IMR-90 (cell line): ENCODE data around the gene SLC30A7. TPM values are rescaled to one million over a fixed set of nuclear protein-coding genes. Genes with fewer than 3 reads are reported as not detected.

ENCODE experiments used
- ATAC-seq: fragments of 200-7000 bp; cut with Tn5 transposase; 2 replicates; pipeline ENCODE4 v1.9.1; 2020; ENCODE audit warnings: low read depth, mild to moderate bottlenecking, moderate library complexity
- BruUV-seq: library from RNA; stranded (reverse); fragments of 400-500 nt; replicated peaks from 2 replicates; lab custom pipeline; 2021; lab: Mats Ljungman, UMichigan
- CTCF ChIA-PET: fragments of 300-600 bp; formaldehyde crosslinking; extraction: SDS; loops from one replicate; lab custom pipeline; 2021; ENCODE audit warnings: antibody characterized with exemption; lab: Yijun Ruan, JAX
- POLR2A ChIA-PET: fragments of 300-600 bp; sonication (Branson Sonifier 250); formaldehyde crosslinking; loops from one replicate; lab custom pipeline; 2022; ENCODE audit warnings: antibody characterized with exemption; ENCODE audit not compliant: unreplicated experiment; lab: Charles Lee
- DNase-seq: peaks from one replicate; pipeline ENCODE4 v3.0.0; 2013
- H2AFZ ChIP-seq: replicated peaks from 2 replicates; pipeline ENCODE3; 2013; ENCODE audit warnings: low read length, mild to moderate bottlenecking; ENCODE audit not compliant: poor library complexity
- H2AK5ac ChIP-seq: 2 replicates; pipeline ENCODE4 v1.6.1; 2013; ENCODE audit warnings: low read depth, low read length, inconsistent platforms
- H2AK9ac ChIP-seq: replicated peaks from 2 replicates; pipeline ENCODE3; 2013; ENCODE audit warnings: mild to moderate bottlenecking, low read depth, low read length, moderate library complexity; ENCODE audit not compliant: poor library complexity
- H2BK120ac ChIP-seq: 2 replicates; pipeline ENCODE4 v1.6.1; 2013; ENCODE audit warnings: low read depth, low read length, inconsistent platforms
- H2BK15ac ChIP-seq: 3 replicates; pipeline ENCODE4 v1.6.1; 2013; ENCODE audit warnings: low read depth, low read length, inconsistent platforms
- H2BK20ac ChIP-seq: 2 replicates; pipeline ENCODE4 v1.6.1; 2013; ENCODE audit warnings: low read depth, mild to moderate bottlenecking, inconsistent platforms, low read length, moderate library complexity
- H2BK5ac ChIP-seq: 2 replicates; pipeline ENCODE4 v1.6.1; 2013; ENCODE audit warnings: mild to moderate bottlenecking, low read depth, low read length, inconsistent platforms; ENCODE audit not compliant: poor library complexity, severe bottlenecking
- H3K14ac ChIP-seq: replicated peaks from 2 replicates; pipeline ENCODE4 v1.6.1; 2013; ENCODE audit warnings: low read depth, low read length, inconsistent platforms
- H3K18ac ChIP-seq: 2 replicates; pipeline ENCODE4 v1.6.1; 2013; ENCODE audit warnings: low read depth, low read length, control low read depth
- H3K23ac ChIP-seq: 2 replicates; pipeline ENCODE4 v1.6.1; 2013; ENCODE audit warnings: low read depth, low read length, inconsistent platforms
- H3K27ac ChIP-seq: 2 replicates; pipeline ENCODE4 v1.5.1; 2013; ENCODE audit warnings: mild to moderate bottlenecking, control low read depth, low read length; ENCODE audit not compliant: insufficient read depth
- H3K27me3 ChIP-seq: 2 replicates; pipeline ENCODE4 v1.6.1; 2013; ENCODE audit warnings: low read length; ENCODE audit not compliant: control insufficient read depth, insufficient read depth
- H3K36me3 ChIP-seq: 2 replicates; pipeline ENCODE4 v1.6.1; 2013; ENCODE audit warnings: low read length, mixed read lengths; ENCODE audit not compliant: control insufficient read depth, insufficient read depth
- H3K4ac ChIP-seq: 2 replicates; pipeline ENCODE4 v1.6.1; 2013; ENCODE audit warnings: low read depth, low read length, inconsistent platforms
- H3K4me1 ChIP-seq: 2 replicates; pipeline ENCODE4 v1.6.1; 2013; ENCODE audit warnings: low read length, mixed read lengths; ENCODE audit not compliant: control insufficient read depth, insufficient read depth
- H3K4me2 ChIP-seq: 2 replicates; pipeline ENCODE4 v1.6.1; 2013; ENCODE audit warnings: low read depth, mild to moderate bottlenecking, control low read depth, low read length, moderate library complexity
- H3K4me3 ChIP-seq: 2 replicates; pipeline ENCODE4 v1.5.1; 2013; ENCODE audit warnings: low read depth, mild to moderate bottlenecking, control low read depth, low read length, moderate library complexity; ENCODE audit not compliant: insufficient read depth
- H3K56ac ChIP-seq: 2 replicates; pipeline ENCODE4 v1.6.1; 2013; ENCODE audit warnings: low read length, inconsistent platforms; ENCODE audit not compliant: insufficient read depth; ENCODE audit errors: extremely low read depth
- H3K79me1 ChIP-seq, 2 experiments: 2 replicates each; pipeline ENCODE4 v1.6.1; 2013; ENCODE audit warnings: low read length in 2 of 2, inconsistent platforms in 1 of 2, low read depth in 1 of 2
- H3K9ac ChIP-seq: 2 replicates; pipeline ENCODE4 v1.6.1; 2013; ENCODE audit warnings: low read depth, low read length, control low read depth
- H3K9me1 ChIP-seq: 2 replicates; pipeline ENCODE4 v1.6.1; 2013; ENCODE audit warnings: low read length, inconsistent platforms; ENCODE audit not compliant: insufficient read depth
- H3K9me3 ChIP-seq: 2 replicates; pipeline ENCODE4 v1.6.1; 2013; ENCODE audit warnings: low read length; ENCODE audit not compliant: control insufficient read depth, insufficient read depth
- H4K20me1 ChIP-seq: 2 replicates; pipeline ENCODE4 v1.6.1; 2013; ENCODE audit warnings: low read length, inconsistent platforms; ENCODE audit not compliant: insufficient read depth
- H4K5ac ChIP-seq: 2 replicates; pipeline ENCODE4 v1.6.1; 2013; ENCODE audit warnings: mild to moderate bottlenecking, low read depth, low read length, control low read depth
- H4K8ac ChIP-seq, 2 experiments: 2 replicates each; pipeline ENCODE4 v1.6.1; 2013; ENCODE audit warnings: low read depth in 2 of 2, low read length in 2 of 2, control low read depth in 1 of 2, inconsistent platforms in 1 of 2
- H4K91ac ChIP-seq: 2 replicates; pipeline ENCODE4 v1.6.1; 2013; ENCODE audit warnings: low read depth, low read length, inconsistent platforms; ENCODE audit not compliant: insufficient read depth
- ELK1 ChIP-seq: fragments of 150-350 bp; IDR thresholded peaks from 2 replicates; pipeline ENCODE4 v1.6.1; 2016; ENCODE audit warnings: low read depth, mild to moderate bottlenecking, low read length, moderate library complexity, borderline replicate concordance
- FOS ChIP-seq: fragments of 150-350 bp; IDR thresholded peaks from 2 replicates; pipeline ENCODE4 v1.6.1; 2016; ENCODE audit warnings: low read depth, low read length
- MAZ ChIP-seq: IDR thresholded peaks from 2 replicates; pipeline ENCODE4 v1.6.1; 2012; ENCODE audit warnings: low read depth, mild to moderate bottlenecking, low read length, improper control_type of control experiment, moderate library complexity, borderline replicate concordance
- WGBS, 2 experiments: methylation state at CpG; one replicate each; pipeline versions ENCODE4 v1.1.5 to v1.1.7; 2013; ENCODE audit warnings: missing lambda C conversion rate in 2 of 2; ENCODE audit not compliant: insufficient read length in 1 of 2; ENCODE audit errors: extremely low coverage in 2 of 2; 5-methylcytosine and 5-hydroxymethylcytosine counted together
- dilution Hi-C: fragments of 300-500 bp; cut with HindIII; formaldehyde crosslinking; loops from one replicate; pipeline ENCODE4 v1.14.3; 2018; ENCODE audit warnings: low sequenced_read_pairs; ENCODE audit not compliant: unreplicated experiment
- in situ Hi-C: fragments of 300-500 bp; cut with MboI; formaldehyde crosslinking; loops from 3 replicates; pipeline ENCODE4 v1.14.3; 2019; ENCODE audit warnings: low sequenced_read_pairs, inconsistent platforms, mixed read lengths
- intact Hi-C: fragments of 100-400 bp; cut with micrococcal nuclease; formaldehyde crosslinking; loops from 2 replicates; pipeline ENCODE4 v1.10.0; 2022
- polyA plus RNA-seq, 3 experiments: library from polyadenylated mRNA; depleted of rRNA; stranded (reverse); fragments of >200 nt; gene quantifications; 2 replicates each; pipeline ENCODE4 v1.2.3, GENCODE V29; 2012; ENCODE audit warnings: low replicate concordance in 1 of 3
- total RNA-seq: library from RNA; depleted of rRNA; stranded (reverse); fragments of >200 nt; gene quantifications from 2 replicates; pipeline ENCODE4 v1.2.3, GENCODE V29; 2012; rRNA removed

The SLC30A7 gene
- total and polyA plus RNA-seq, 2 of the 4 experiments (the other 2 are of a cell fraction) = 8.4 to 60.2 TPM

GRCh38 chr1:101030881-101031280 lies 135.0 kb downstream of the SLC30A7 start:
- Histone ChIP-seq H3K56ac (no peak overlapping the region), H4K91ac (no peak overlapping the region), H2BK120ac (no peak overlapping the region), H4K5ac (no peak overlapping the region), H3K4me1 (0 out of 2 replicates have a peak, but pooled peaks cover 2% of the 10 kb centered on the region), H3K9ac (no peak overlapping the region), H3K4ac (no peak overlapping the region), H3K18ac (no peak overlapping the region), H2AFZ (no peak overlapping the region), H2BK5ac (no peak overlapping the region), H3K4me3 (no peak overlapping the region), H3K36me3 (no peaks in the 10 kb centered on the region), H3K9me3 (no peaks in the 10 kb centered on the region), H3K27ac (no peak overlapping the region), H2BK15ac (no peak overlapping the region), H3K14ac (no peak overlapping the region), H4K8ac (no peak overlapping the region), H3K9me1 (0 out of 2 replicates have a peak, but pooled peaks cover 3% of the 10 kb centered on the region), H4K20me1 (no peaks in the 10 kb centered on the region), H3K4me2 (no peak overlapping the region), H2AK5ac (no peak overlapping the region), H3K23ac (no peak overlapping the region), H2BK20ac (no peak overlapping the region), H3K27me3 (no peaks in the 10 kb centered on the region), H2AK9ac (no peak overlapping the region), H3K79me1 (peaks cover 13 to 38% of the 10 kb centered on the region in 2 experiments)
- TF ChIP-seq MAZ (no peak), ELK1 (no peak), FOS (no peak)
- in situ Hi-C loops = loop anchor here (25.0 kb wide), 1 partner anchor 206 kb away; the partner anchor contains the start of gene S1PR1
- no TSS peak for BruUV-seq
- POLR2A ChIA-PET = no interaction called here
- intact Hi-C loops = no loop called here
- no peak for DNase-seq
- WGBS, 2 experiments = no CpG with 5 or more reads among the region's 4 CpGs
- dilution Hi-C loops = no loop called here
- CTCF ChIA-PET = interaction anchor here (1.4 kb wide), 1 partner anchor 11 kb away, joined by 3 read pairs; no protein-coding TSS in a partner anchor
- ATAC-seq = no peak

Other genes starting within 250 kb of the SLC30A7 start
- gene VCAM1, start 176.3 kb upstream of the SLC30A7 start, total RNA-seq = 19.7 and 21.1 TPM in 2 replicates
- gene VCAM1, start 176.3 kb upstream of the SLC30A7 start, polyA plus RNA-seq (2012; rRNA removed) = 5.7 and 10.1 TPM in 2 replicates
- 26.4 and 27.6 TPM in 2 replicates for gene EXTL2, start 1.2 kb upstream of the SLC30A7 start, total RNA-seq
- 19.2 and 24.9 TPM in 2 replicates for gene EXTL2, start 1.2 kb upstream of the SLC30A7 start, polyA plus RNA-seq (2012; rRNA removed)
- gene DPH5, start 129.7 kb downstream of the SLC30A7 start, total RNA-seq = 32.3 and 45.5 TPM in 2 replicates
- gene DPH5, start 129.7 kb downstream of the SLC30A7 start, polyA plus RNA-seq (2012; rRNA removed) = 34.9 and 42.0 TPM in 2 replicates